GM18505 (cell line): ENCODE measurements around the gene L3MBTL4.

Source experiments
- ATAC-seq: cut with Tn5 transposase; IDR thresholded peaks from one replicate; pipeline ENCODE4 v1.9.1; 2021; ENCODE audit not compliant: unreplicated experiment
- POLR2A ChIP-seq: IDR thresholded peaks from 4 replicates; pipeline ENCODE4 v1.6.1; 2011; ENCODE audit warnings: borderline replicate concordance; ENCODE audit not compliant: insufficient read depth, insufficient read length; ENCODE audit errors: extremely low read depth

Gene L3MBTL4

DNA sequence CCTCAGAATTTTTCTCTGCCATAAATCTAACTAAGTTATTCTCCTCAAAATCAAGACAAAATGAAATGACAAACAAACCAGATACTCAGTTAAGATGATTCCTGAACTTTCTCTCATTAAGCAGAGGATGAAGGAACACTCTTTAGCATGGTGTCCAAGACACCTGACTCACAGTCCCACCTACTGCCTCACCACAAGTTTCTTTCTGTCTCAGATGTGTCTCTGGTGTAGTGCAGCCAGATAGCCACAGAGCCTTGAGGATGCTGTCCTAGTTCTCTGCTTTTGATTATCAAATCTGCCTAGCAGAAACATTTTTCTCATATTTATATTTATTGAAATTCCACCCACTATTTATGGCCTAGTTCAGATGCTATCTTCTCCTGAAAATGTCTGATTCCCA is 415.8 kb downstream of the L3MBTL4 start:
- peak; percentile 96 for ATAC-seq
- no peak for TF ChIP-seq POLR2A

DNA sequence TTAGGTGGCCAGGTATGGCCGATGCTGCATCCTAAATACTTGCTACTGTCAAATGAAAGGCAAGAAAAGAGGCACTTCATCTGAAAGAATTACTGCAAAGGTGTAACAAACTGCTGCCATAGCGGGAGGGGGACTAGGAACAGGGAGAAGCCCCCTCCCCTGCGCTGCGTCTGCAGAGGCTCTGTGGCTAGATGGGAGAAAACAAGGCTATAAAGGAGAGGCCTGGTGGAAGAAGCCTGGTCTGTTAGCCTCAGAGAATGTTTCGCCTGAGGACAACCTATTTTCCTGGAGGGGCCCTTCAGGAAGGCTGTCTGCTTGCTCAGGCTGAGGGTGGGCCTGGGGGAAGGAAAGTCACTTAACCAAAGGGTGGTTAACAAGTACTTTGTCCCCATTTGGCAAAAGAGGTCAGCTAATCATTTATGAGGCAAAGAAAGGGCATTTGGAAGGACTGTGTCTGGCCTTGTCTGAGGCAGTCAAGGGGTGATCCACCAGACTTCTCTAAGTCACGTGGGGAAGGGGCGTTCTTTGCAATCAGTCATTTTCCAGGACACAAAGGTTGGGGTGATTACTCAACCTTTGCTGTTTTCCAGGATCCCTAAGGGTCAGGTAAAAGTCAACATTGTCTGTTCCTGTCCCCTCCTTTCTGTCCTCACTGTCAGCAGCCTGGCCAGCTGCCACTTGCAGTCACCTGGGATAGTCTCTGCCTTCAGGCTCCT is 416.4 kb downstream of the L3MBTL4 start:
- no peak for TF ChIP-seq POLR2A
- ATAC-seq: peak; percentile 41

DNA sequence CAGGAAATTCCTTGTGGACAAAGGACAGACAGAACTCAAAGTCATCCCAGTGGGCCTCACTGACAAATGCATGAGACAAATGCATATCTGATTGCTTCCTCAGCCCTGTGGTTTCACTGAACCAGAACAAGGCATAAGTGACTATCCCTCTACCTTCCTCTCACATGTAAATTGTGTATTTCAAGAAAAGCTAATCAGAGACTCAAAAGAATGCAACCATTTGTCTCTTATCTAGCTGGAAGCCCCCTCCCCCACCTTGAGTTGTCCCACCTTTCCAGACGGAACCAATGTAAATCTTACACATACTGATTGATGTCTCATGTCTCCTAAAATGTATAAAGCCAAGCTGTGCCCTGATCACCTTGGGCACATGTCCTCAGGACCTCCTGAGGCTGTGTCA is 417.4 kb downstream of the L3MBTL4 start:
- TF ChIP-seq POLR2A: no peak
- no peak for ATAC-seq

DNA sequence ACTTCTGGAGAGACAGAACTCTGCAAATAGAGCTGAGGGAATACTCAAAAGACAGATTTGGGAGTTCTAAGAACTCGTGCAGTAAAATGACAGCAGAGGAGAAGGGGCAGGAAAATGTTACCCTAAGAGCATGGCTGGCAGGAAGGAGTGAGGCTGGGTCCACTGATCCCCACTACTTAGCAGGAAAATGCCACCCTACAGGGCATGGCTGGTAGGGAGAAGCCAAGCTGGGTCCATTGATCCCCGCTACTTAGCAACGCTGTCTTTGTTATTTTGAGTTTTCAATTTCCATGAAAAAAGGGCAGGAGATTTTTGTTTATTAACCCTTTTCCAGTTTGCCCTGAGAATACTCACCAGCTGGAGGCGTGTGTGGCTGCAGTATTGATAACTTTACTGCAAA is 419.1 kb downstream of the L3MBTL4 start:
- no peak for TF ChIP-seq POLR2A
- no peak for ATAC-seq

DNA sequence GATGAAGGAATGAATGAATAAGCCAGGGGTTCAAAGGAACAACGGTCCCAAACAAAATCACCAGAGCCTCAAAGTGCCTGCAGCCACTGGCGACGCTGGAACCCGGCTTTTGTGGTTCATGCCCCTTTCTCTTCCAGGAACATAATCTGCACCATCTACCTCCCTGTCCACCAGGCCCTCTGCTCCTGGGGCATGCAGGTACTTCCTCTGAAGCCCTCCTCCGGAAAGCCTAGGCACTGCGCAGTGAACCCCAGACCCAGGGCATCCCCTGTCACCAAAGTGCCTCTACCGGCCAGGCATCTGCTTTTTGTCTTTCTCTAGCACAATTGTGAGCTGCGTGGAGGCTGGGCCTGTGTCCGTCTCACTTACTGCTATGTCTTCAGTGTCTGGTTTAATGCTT is 420.8 kb downstream of the L3MBTL4 start:
- no peak for ATAC-seq
- no peak for TF ChIP-seq POLR2A

DNA sequence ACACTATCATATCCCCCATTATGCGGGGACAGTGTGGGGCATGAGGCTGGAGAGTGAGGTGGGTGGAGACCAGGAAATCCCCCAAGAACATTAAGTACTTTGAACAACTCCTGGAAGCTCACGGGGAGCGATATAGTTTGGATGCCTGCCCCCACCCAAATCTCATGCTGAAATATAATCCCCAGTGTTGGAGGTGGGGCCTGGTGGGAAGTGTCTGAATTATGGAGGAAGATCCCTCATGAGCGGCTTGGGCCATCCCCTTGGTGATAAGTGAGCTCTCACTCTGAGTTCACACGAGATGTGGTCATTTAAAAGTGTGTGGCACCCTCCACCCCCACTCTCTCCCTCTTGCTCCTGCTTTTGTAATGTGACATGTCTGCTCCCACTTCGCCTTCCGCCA is 422.3 kb downstream of the L3MBTL4 start:
- TF ChIP-seq POLR2A: no peak

DNA sequence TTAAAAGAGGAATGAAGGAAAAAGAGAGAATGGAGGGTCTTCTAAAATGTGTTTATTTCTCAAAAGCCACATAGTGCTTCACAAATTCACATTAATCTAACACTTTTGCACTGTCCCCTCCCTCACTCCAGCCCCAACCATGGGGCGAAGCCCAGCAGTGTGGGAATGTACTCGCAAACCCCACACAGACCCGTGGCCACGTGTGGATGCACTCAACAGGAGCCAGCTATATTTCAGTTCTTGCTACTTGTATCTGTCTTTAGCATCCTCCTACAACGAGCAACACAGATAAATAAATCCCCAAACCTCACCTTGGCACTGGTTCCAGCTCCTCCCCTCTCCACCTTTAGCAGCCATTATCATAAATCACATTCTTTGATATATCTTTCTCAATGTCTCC is 427.5 kb downstream of the L3MBTL4 start:
- ATAC-seq: no peak
- no peak for TF ChIP-seq POLR2A

More for the DNA sequence above, 422.3 kb downstream of the L3MBTL4 start:
- no peak for ATAC-seq

DNA sequence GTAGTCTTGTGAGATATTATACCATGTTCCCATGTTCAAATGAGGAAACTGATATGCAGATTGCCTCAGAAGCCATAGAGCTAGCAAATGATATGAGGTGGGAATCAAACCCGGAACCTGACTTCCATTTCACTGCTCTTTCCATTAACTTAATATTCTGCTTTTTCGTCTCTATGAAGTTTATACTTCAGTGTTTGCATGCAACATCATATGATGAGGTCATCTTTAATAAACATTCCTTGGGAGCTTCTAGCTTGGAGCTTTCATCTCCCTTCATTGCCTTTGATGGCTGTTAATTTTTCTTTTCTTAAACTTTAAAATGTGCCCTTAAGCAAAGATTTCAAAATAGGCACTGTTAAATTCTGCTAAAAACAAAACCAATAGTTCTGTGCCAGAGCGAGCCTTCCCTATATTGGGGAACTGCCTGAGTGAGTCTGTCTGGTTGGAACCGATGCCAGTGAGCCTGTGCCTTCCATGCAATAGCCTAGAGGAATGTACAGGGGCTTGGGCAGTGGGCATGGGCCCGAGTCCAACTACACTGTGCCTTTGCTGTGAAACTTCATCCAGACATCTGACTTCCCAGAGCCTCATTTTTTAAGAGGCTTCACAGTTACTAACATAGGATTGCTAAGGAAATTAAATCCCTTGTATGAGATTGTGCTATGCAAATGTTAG is 428.3 kb downstream of the L3MBTL4 start:
- no peak for TF ChIP-seq POLR2A
- ATAC-seq: no peak

DNA sequence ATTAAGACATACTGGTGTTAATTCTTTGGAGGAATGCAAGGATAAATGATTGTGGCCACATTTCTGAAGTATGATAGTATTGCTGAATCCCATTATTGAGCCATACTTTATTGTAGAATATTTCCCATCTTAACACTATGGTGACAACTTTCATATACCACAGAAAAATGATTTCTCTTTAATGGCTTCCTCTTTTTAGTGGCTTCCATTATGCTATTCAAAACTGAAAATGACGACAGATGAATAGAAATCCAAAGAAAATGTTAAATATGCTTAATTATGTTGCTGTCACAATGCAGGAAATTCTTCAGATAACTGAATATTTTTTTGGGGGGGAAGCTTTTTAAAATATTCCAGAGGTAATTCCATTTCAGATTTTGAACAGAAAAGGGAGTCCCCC is 430.5 kb downstream of the L3MBTL4 start:
- no peak for TF ChIP-seq POLR2A
- ATAC-seq: no peak

DNA sequence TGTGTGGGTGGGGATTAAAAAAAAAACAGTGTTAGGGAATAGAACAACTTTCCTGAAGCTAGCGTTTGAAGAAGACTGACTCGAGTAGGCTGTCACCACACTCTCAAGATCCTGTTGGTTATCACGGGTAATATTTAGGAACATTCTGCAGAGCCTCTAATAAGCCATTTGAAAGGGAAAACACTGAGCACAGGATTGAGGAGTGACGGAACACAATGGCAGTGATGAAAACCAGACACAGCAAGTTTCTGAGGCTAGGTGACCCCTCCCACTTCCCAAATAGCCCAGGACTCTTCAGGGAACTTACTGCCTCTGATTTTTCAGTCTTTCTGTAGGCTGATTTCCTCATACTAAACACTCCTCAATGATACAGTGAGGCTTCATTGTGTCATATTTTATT is 431.2 kb downstream of the L3MBTL4 start:
- TF ChIP-seq POLR2A: no peak
- no peak for ATAC-seq

DNA sequence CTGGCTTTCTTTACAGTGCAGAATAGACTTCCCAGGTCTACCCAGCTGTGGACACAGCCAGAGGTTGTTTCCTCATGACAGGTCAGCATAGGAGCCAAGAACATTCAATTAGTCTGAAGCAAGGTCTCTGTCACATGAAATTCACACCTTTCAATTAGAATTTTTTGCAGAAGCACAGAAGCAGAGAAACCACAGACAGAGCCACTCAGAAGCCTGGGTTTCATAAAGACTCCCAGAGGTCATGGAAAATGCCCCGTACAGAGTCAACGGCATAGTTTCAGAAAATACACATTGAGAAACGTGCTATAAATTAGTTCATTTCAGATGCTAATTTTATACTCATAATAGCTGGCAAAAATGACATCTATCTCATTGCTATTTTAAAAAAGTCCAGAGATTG is 432.4 kb downstream of the L3MBTL4 start:
- no peak for TF ChIP-seq POLR2A
- peak; percentile 42 for ATAC-seq

DNA sequence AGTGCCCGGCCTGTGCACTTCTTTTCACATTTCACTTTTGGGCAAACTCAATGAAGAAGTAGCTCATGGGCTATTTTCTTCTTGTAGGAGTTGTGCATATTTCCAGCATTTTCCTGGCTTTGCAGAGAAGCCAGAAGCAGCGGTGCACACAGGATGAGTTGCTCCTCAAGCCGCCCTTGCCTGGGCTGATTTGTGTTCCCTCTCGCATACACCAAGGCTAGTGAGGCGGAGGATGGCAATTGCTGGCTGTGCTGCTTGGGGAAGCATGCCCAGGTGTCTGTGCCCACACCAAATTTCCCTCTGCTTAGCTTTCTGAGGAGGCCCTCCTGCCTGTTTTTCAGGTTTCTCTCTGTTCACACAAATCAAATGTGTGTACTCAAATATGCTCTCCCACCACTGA is 434.0 kb downstream of the L3MBTL4 start:
- ATAC-seq: no peak
- no peak for TF ChIP-seq POLR2A

DNA sequence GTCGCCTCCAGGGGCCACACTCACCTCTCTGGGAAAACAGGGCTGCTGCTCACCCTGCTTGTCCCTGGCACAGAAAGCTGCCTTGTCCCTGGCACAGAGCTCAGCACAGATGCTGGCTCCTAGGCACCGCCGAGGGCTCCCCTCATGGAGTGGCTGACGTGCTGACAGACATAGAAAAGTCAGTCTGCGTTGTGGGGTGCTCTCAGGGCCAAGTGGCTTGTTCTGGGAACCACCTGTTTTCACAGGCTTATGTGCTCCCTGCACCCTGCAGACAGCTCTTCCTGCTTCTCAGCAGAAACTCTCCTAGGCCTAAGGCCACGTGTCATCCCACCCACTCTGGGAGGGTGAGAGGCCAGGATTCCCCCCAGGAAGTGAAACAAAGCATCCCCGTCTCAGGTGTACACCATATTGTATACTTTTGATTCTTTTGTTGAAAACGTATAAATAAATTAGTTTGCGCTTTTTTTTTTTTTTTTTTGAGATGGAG is 434.7 kb downstream of the L3MBTL4 start:
- ATAC-seq: peak; percentile 44
- peak; percentile 31 for TF ChIP-seq POLR2A
